GM18505 (cell line): ENCODE measurements around the gene AMFR.

ENCODE experiments used
- ATAC-seq: cut with Tn5 transposase; IDR thresholded peaks from one replicate; pipeline ENCODE4 v1.9.1; 2021; ENCODE audit not compliant: unreplicated experiment
- POLR2A ChIP-seq: IDR thresholded peaks from 4 replicates; pipeline ENCODE4 v1.6.1; 2011; ENCODE audit warnings: borderline replicate concordance; ENCODE audit not compliant: insufficient read depth, insufficient read length; ENCODE audit errors: extremely low read depth

AMFR gene

GRCh38 chr16:56328276-56329022 lies 96.9 kb downstream of the AMFR start:
- ATAC-seq = no peak
- no peak for TF ChIP-seq POLR2A

DNA sequence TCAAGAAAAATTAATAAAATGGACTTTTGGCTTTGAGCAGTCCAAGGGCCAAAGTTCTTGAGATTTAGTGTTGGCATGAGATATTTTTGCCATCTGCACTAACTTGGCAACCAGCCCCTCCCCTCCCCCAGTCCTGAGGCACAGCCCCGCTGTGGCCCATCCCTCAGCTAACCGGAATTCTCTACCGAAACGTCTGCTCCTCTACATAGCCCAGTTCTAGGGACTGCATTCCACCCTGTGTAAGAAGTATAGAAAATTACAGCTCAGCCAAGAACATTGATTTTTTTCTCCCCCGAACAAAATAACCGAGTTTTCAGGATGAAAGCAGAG lies 97.5 kb downstream of the AMFR start:
- no peak for TF ChIP-seq POLR2A
- no peak for ATAC-seq

DNA sequence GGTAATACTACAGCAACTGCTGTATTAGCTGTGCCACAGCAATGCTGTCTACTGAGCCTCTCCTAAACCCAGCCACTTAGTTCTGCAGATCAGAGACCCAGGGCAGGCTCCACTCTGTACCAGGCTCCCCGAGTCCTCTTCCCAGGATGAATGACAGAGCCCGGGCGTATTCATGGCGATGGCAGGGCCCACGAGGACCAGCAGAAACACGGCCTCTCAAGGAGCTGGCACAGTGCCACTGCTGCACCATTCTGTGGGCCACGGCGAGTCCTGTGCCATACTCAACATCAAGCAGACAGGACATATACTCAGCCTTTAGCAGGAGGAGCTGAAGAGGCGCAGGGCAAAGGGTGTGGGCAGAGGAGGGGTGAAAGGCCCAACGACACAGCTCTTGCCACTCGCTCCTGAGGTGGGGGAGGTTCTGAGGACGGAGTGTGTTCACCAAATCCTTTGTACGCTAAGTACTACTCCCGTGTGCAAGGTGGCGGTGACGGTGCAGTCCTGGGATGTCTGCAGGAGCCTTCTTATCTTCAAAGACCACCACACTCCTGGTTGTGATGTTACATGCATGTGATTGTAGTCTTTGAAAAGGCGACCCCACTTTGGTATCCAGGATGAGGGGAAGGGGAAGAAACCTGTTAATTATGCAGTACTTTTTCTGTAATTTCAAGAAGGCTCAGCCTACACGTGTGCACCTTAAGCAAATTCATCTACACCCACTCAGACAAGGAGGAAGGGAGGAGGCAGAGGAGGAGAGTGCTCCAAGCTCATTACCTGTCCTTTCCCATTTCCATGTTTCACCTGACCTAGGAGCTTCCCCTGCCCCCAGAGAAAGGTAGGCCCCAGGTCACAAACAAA lies 98.0 kb downstream of the AMFR start:
- no peak for ATAC-seq
- no peak for TF ChIP-seq POLR2A

DNA sequence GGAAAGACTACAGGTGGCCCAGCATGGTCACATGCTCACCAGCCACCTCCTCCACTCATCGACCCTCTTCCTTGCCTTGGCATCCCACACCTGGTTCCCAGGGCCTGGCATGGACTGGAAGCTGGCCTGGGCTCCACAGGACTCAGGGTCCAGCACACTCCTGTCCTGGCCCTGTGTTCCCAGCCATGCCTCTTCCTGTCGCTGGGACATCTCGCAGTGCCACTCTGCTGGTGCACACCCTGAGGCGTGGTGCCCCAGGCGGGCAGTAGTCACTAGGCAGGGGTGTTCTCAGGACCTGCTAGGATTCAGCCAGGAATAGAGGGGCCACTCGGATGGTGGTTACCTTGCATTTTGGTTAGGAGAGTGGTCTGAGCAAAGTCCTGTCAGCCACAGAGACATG lies 99.4 kb downstream of the AMFR start:
- TF ChIP-seq POLR2A = no peak
- ATAC-seq = no peak

GRCh38 chr16:56324406-56324805 lies 100.9 kb downstream of the AMFR start:
- no peak for ATAC-seq

GRCh38 chr16:56321571-56321970 lies 103.8 kb downstream of the AMFR start:
- no peak for TF ChIP-seq POLR2A
- no peak for ATAC-seq

More at GRCh38 chr16:56324406-56324805, 100.9 kb downstream of the AMFR start:
- no peak for TF ChIP-seq POLR2A

GRCh38 chr16:56320811-56321558 lies 104.4 kb downstream of the AMFR start:
- TF ChIP-seq POLR2A = no peak
- ATAC-seq = no peak

DNA sequence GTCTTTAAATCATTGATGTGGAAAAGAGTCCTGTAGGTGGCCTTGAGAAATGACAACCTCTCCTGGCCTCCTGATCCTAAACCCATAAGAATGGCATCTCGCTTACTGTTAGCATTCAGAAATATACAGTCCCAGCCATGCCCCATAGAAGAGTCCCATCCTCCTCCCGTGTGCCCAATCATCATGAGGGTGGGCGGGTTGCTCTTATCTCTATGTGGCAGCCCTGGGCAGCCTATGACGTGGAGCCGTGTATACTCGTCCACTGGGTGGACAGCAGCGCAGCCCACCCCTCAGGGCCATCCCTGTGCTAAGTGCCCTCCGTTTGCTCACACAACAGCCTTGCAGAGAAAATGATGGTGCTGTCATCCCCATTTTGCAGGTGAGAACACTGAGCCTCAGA lies 105.3 kb downstream of the AMFR start:
- ATAC-seq = no peak
- TF ChIP-seq POLR2A = no peak

GRCh38 chr16:56319376-56319775 lies 106.0 kb downstream of the AMFR start:
- no peak for ATAC-seq
- TF ChIP-seq POLR2A = no peak

DNA sequence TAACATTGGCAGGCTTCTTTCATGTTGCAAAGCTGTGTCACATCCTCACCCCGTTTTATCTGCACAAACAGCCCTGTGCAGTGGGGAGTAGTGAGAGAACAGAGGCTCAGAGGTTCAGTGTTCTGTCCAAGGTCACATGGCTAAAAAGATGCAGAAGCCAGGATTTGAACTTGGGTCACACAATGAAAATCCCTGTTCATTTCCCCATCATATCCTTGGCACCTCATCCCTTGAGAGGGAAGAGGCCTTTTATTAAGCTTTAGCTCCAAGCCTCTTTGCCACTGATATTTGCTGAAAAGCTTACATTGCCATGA lies 106.6 kb downstream of the AMFR start:
- no peak for ATAC-seq
- no peak for TF ChIP-seq POLR2A

- no peak for TF ChIP-seq POLR2A
- ATAC-seq = peak; percentile 89
These were observed 107.1 kb downstream of the AMFR start for GRCh38 chr16:56317998-56318826.

DNA sequence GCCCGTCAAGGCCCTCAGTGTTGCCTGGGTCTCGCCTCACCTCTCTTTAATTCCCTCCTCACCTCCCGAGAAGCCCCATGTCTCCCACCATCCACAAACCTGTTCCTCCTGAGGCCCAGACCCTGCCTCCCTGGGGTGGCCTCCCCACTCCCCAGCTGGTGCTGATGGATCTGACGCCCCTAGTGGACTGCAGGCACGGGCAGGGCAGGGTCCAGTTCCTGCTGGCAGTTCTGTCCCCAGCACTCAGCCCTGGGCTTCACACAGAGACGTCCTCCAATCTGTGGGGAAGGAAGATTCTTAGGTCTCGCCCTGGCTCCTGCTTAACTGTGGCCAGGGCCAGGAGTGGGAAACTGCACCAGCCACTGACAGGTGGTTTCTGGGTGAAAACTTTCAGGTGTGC lies 108.8 kb downstream of the AMFR start:
- no peak for TF ChIP-seq POLR2A
- no peak for ATAC-seq

- no peak for ATAC-seq
- no peak for TF ChIP-seq POLR2A
These were observed 109.4 kb downstream of the AMFR start for GRCh38 chr16:56315955-56316354.
